ENCODE data around the gene MAGI2.

Gene MAGI2

DNA sequence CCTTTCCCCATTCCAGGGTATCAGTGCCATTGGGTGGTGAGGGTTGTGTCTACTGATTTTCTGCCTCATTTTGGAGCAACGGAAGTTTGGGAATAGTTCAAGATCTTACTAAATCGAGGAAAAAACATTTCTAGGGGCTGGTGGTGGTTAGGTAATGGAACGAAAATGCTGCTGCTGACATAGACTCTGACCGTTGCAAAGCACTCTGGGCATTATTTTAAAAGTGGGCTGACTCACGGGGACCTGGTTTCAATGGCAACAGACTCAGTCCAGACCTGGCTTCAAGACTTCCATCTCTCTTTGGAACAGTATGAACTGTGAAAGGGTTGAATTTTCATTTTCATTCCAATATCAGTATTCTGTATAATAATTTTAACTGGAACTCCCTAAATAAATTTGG lies 1370.9 kb downstream of the MAGI2 start:
- no peak overlapping the region for H3K4me3 ChIP-seq (ENCODE audit: low read depth, low read length)
- TF ChIP-seq, protein P1, sequence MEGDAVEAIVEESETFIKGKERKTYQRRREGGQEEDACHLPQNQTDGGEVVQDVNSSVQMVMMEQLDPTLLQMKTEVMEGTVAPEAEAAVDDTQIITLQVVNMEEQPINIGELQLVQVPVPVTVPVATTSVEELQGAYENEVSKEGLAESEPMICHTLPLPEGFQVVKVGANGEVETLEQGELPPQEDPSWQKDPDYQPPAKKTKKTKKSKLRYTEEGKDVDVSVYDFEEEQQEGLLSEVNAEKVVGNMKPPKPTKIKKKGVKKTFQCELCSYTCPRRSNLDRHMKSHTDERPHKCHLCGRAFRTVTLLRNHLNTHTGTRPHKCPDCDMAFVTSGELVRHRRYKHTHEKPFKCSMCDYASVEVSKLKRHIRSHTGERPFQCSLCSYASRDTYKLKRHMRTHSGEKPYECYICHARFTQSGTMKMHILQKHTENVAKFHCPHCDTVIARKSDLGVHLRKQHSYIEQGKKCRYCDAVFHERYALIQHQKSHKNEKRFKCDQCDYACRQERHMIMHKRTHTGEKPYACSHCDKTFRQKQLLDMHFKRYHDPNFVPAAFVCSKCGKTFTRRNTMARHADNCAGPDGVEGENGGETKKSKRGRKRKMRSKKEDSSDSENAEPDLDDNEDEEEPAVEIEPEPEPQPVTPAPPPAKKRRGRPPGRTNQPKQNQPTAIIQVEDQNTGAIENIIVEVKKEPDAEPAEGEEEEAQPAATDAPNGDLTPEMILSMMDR (IDR thresholded peaks at IDR 0.05; ENCODE audit: low read depth, low read length), result no peak

DNA sequence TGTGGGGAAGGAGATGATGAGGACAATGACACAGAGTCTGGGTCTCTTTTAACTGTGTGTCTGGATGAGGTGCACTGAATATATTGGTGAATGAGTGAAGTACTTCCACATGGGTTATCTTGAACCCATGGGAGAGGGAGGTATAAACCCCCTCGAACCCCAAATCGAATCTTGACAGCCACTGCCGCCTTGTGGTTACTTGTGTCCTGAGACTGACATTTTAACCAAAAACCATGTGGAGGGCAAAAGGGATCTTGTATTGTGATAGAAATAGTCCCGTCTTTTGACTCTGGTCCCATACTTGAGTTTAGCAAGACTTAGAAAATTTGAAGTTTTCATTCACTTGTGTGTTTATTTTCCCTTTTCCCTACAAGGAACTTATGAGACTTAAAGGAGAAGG lies 1371.6 kb downstream of the MAGI2 start:
- TF ChIP-seq, protein P1 (IDR thresholded peaks at IDR 0.05; ENCODE audit: low read depth, low read length), result no peak
- H3K4me3 ChIP-seq (ENCODE audit: low read depth, low read length), result no peak overlapping the region

DNA sequence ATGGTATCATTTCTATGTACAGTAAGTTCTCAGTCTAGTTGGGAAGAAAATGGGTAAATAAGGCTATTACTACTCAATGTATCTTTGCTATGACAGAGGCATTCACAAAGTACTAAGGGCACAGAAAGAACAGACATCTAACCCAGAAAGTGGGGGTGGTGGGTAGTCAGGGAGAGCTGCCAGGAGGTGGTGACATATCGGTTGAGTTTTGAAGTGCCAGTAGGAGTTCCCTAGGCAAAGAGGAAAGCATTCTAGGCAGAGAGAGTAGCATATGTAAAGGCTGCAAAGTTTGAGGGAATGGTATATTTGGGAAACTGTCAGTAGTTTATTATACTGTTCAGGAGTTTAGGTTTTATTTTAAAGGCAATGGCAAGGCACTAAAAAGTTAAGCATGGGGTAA lies 1372.1 kb downstream of the MAGI2 start:
- H3K4me3 ChIP-seq (ENCODE audit: low read depth, low read length), result no peak overlapping the region
- TF ChIP-seq, protein P1 (IDR thresholded peaks at IDR 0.05; ENCODE audit: low read depth, low read length), result no peak

DNA sequence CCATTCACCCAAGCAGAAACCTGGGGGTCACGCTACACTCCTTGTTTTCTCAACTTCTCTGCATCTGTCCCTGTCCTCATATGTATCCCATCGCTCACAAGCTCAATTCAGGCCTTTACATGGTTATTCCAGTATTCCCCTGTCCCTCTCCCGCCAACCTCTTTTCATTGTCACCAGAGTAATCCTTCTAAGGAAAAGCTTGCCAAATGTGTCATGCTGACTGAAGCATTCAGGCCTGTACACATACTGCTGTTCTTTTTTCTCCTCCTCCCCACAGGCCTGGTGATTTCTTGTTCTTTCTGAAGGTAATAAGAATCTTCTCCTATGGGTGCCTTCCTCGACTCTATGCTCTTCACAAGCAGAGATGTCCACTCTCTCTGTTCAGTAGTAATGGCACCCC lies 1372.7 kb downstream of the MAGI2 start:
- TF ChIP-seq, protein P1 (IDR thresholded peaks at IDR 0.05; ENCODE audit: low read depth, low read length), result no peak
- H3K4me3 ChIP-seq (ENCODE audit: low read depth, low read length), result no peak overlapping the region

DNA sequence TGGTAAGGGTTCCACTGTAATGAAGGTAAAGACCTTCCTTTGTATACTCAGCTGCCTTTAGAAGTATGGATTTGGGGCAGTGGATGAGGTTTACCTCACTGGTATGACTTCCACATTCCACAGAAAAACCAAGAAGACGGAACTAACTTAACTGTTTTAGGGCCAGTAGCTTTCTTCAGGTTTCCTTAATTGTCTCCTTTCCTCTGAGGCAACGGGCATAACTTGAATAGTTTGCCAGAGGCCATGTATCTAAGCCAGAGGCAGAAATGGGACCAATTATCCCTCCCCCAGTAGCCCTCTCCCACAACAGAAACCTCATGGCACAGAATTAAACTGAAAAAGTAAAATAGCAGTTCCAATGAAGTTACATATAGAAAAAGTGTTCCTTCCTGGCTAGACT lies 1373.2 kb downstream of the MAGI2 start:
- TF ChIP-seq, protein P1 (IDR thresholded peaks at IDR 0.05; ENCODE audit: low read depth, low read length), result no peak
- H3K4me3 ChIP-seq (ENCODE audit: low read depth, low read length), result no peak overlapping the region

DNA sequence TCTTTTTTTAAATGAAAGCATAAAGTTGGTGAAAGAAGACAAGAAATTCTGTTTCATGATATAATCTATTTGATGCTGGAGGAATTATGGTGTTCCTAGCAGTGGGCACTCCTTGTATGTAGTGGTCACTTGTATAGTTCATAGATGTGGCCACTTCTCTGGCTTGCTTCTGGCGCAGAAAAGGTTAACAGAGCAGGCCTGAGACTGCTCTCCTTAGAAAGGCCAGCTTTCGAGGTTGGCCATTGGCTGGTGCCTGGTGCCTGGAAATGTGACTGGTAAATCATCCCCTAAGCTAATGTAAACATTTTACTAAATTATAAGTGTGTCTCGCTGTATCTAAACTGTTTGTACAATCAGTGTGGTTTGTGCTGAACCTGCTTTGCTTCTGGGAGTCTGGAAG lies 1378.8 kb downstream of the MAGI2 start:
- H3K4me3 ChIP-seq (ENCODE audit: low read depth, low read length), result no peak overlapping the region

DNA sequence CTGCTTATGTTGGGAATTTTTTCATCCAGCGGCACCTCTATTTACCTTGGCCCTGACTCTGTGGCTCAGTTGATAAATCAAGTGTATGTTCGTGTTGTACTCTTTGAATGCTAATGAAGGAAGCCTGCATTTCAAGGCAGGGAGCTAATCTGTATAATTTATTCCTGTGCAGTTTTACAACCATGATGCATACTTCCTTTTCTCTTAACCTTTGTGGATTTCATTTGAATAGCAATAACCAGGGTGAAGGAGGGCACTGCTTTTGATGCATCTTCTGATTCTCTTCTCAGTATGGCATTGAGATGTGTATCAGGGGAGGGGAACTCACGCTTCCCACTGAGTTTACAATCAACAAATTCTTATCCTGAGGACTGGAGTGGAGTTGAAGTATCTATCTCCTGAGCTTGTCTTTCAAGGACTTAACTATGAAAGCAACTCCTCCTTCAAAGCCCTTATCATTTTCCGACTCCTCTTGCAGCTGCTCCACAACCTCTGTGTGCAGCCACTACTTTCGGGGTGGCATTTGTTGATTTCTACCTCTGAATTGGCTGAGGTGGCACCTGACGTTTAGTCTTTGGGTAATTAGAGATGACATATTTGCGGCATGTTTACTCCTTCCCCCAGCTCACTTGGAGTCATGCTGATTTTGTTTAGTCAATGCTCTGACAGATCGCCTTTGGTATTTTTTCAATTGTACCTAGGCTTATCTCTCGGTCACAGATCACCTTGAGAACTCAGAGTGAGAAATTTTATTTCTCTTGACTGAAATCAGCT lies 1379.7 kb downstream of the MAGI2 start:
- H3K4me3 ChIP-seq (ENCODE audit: low read depth, low read length), result no peak overlapping the region
- TF ChIP-seq, protein P1 (IDR thresholded peaks at IDR 0.05; ENCODE audit: low read depth, low read length), result no peak

More for the DNA sequence above, 1378.8 kb downstream of the MAGI2 start:
- TF ChIP-seq, protein P1 (IDR thresholded peaks at IDR 0.05; ENCODE audit: low read depth, low read length), result no peak
